ENCODE measurements around the gene CEBPZOS. TPM values are rescaled to one million over a fixed set of nuclear protein-coding genes. Genes with fewer than 3 reads are reported as not detected.
"Not testable (repeated sequence)": the region's sequence is repeated elsewhere in the genome, so short reads cannot be mapped to it uniquely, and the experiment has no call there.

CEBPZOS gene
- total and polyA plus RNA-seq, 2 donors, result 23.2 to 50.4 TPM

GRCh38 chr2:37201766-37202165 is 5.5 kb downstream of the CEBPZOS start:
- DNase-seq (ENCODE audit: low read depth in 6 of 9, low spot score in 9 of 9), result peak in 4 of 9 donors; percentile 2 to 36 (median 10)
- H3K4me1 ChIP-seq (ENCODE audit: control insufficient read depth in 2 of 2, insufficient read depth in 2 of 2, low read length in 2 of 2), result peaks cover 0 to 9% of the 10 kb centered on the region in 2 donors
- H3K36me3 ChIP-seq (ENCODE audit: control insufficient read depth in 2 of 2, insufficient read depth in 2 of 2, low read length in 1 of 2), result peaks cover 15 to 62% of the 10 kb centered on the region in 2 donors
- H3K4me3 ChIP-seq (ENCODE audit: low read length in 2 of 2), result no peak overlapping the region
- peaks cover 0 to 5% of the 10 kb centered on the region in 2 donors for H3K9me3 ChIP-seq (ENCODE audit: control insufficient read depth in 2 of 2, insufficient read depth in 1 of 2, low read length in 1 of 2)
- WGBS, result 34% methylated on average over 1 of the region's 1 CpG
- no peak overlapping the region for H3K27ac ChIP-seq (ENCODE audit: low read depth in 1 of 2, low read length in 1 of 2)
- H3K27me3 ChIP-seq (ENCODE audit: control insufficient read depth in 2 of 2, insufficient read depth in 1 of 2, low read length in 1 of 2), result no peaks in the 10 kb centered on the region

GRCh38 chr2:37203708-37204107 is 7.4 kb downstream of the CEBPZOS start:
- H3K36me3 ChIP-seq (ENCODE audit: control insufficient read depth in 2 of 2, insufficient read depth in 2 of 2, low read length in 1 of 2), result peaks cover 15 to 74% of the 10 kb centered on the region in 2 donors
- WGBS, result 97% methylated on average over 2 of the region's 2 CpGs
- H3K4me1 ChIP-seq (ENCODE audit: control insufficient read depth in 2 of 2, insufficient read depth in 2 of 2, low read length in 2 of 2), result no peaks in the 10 kb centered on the region
- no peak for DNase-seq (ENCODE audit: low read depth in 6 of 9, low spot score in 9 of 9)
- H3K27me3 ChIP-seq (ENCODE audit: control insufficient read depth in 2 of 2, insufficient read depth in 1 of 2, low read length in 1 of 2), result no peaks in the 10 kb centered on the region
- H3K9me3 ChIP-seq (ENCODE audit: control insufficient read depth in 2 of 2, insufficient read depth in 1 of 2, low read length in 1 of 2), result peaks cover 0 to 5% of the 10 kb centered on the region in 2 donors
- H3K4me3 ChIP-seq (ENCODE audit: low read length in 2 of 2), result no peak overlapping the region
- no peak overlapping the region for H3K27ac ChIP-seq (ENCODE audit: low read depth in 1 of 2, low read length in 1 of 2)

GRCh38 chr2:37205071-37205661 is 8.9 kb downstream of the CEBPZOS start:
- not testable (repeated sequence) for H3K4me1 ChIP-seq (ENCODE audit: control insufficient read depth in 2 of 2, insufficient read depth in 2 of 2, low read length in 2 of 2); DNase-seq (ENCODE audit: low read depth in 6 of 9, low spot score in 9 of 9); H3K27ac ChIP-seq (ENCODE audit: low read depth in 1 of 2, low read length in 1 of 2); H3K9me3 ChIP-seq (ENCODE audit: control insufficient read depth in 2 of 2, insufficient read depth in 1 of 2, low read length in 1 of 2); H3K27me3 ChIP-seq (ENCODE audit: control insufficient read depth in 2 of 2, insufficient read depth in 1 of 2, low read length in 1 of 2); H3K4me3 ChIP-seq (ENCODE audit: low read length in 2 of 2)
- WGBS, result 86% methylated on average over 8 of the region's 8 CpGs
- peaks cover 19 to 84% of the 10 kb centered on the region in 2 donors for H3K36me3 ChIP-seq (ENCODE audit: control insufficient read depth in 2 of 2, insufficient read depth in 2 of 2, low read length in 1 of 2)

- Histone ChIP-seq H3K9me3 (ENCODE audit: control insufficient read depth in 2 of 2, insufficient read depth in 1 of 2, low read length in 1 of 2) (peaks cover 0 to 5% of the 10 kb centered on the region in 2 donors), H3K4me1 (ENCODE audit: control insufficient read depth in 2 of 2, insufficient read depth in 2 of 2, low read length in 2 of 2) (no peaks in the 10 kb centered on the region), H3K27me3 (ENCODE audit: control insufficient read depth in 2 of 2, insufficient read depth in 1 of 2, low read length in 1 of 2) (no peaks in the 10 kb centered on the region), H3K36me3 (ENCODE audit: control insufficient read depth in 2 of 2, insufficient read depth in 2 of 2, low read length in 1 of 2) (peaks cover 23 to 84% of the 10 kb centered on the region in 2 donors), H3K4me3 (ENCODE audit: low read length in 2 of 2) (no peak overlapping the region), H3K27ac (ENCODE audit: low read depth in 1 of 2, low read length in 1 of 2) (no peak overlapping the region)
- DNase-seq (ENCODE audit: low read depth in 6 of 9, low spot score in 9 of 9), result no peak
- WGBS, result 98% methylated on average over 5 of the region's 5 CpGs
Measured at GRCh38 chr2:37205689-37206341, 9.5 kb downstream of the CEBPZOS start.

GRCh38 chr2:37206760-37207159 is 10.5 kb downstream of the CEBPZOS start:
- peaks cover 26 to 88% of the 10 kb centered on the region in 2 donors for H3K36me3 ChIP-seq (ENCODE audit: control insufficient read depth in 2 of 2, insufficient read depth in 2 of 2, low read length in 1 of 2)
- not testable (repeated sequence) for H3K4me3 ChIP-seq (ENCODE audit: low read length in 2 of 2); H3K4me1 ChIP-seq (ENCODE audit: control insufficient read depth in 2 of 2, insufficient read depth in 2 of 2, low read length in 2 of 2); H3K9me3 ChIP-seq (ENCODE audit: control insufficient read depth in 2 of 2, insufficient read depth in 1 of 2, low read length in 1 of 2); H3K27ac ChIP-seq (ENCODE audit: low read depth in 1 of 2, low read length in 1 of 2); DNase-seq (ENCODE audit: low read depth in 6 of 9, low spot score in 9 of 9); H3K27me3 ChIP-seq (ENCODE audit: control insufficient read depth in 2 of 2, insufficient read depth in 1 of 2, low read length in 1 of 2)
- 99% methylated on average over 2 of the region's 2 CpGs for WGBS

GRCh38 chr2:37211212-37211611 is 14.9 kb downstream of the CEBPZOS start:
- Histone ChIP-seq H3K4me3 (ENCODE audit: low read length in 2 of 2) (no peak overlapping the region), H3K36me3 (ENCODE audit: control insufficient read depth in 2 of 2, insufficient read depth in 2 of 2, low read length in 1 of 2) (peaks cover 16 to 81% of the 10 kb centered on the region in 2 donors), H3K27me3 (ENCODE audit: control insufficient read depth in 2 of 2, insufficient read depth in 1 of 2, low read length in 1 of 2) (no peaks in the 10 kb centered on the region), H3K4me1 (ENCODE audit: control insufficient read depth in 2 of 2, insufficient read depth in 2 of 2, low read length in 2 of 2) (no peaks in the 10 kb centered on the region), H3K9me3 (ENCODE audit: control insufficient read depth in 2 of 2, insufficient read depth in 1 of 2, low read length in 1 of 2) (peaks cover 0 to 4% of the 10 kb centered on the region in 2 donors), H3K27ac (ENCODE audit: low read depth in 1 of 2, low read length in 1 of 2) (no peak overlapping the region)
- no peak for DNase-seq (ENCODE audit: low read depth in 6 of 9, low spot score in 9 of 9)

GRCh38 chr2:37211939-37212338 is 15.6 kb downstream of the CEBPZOS start:
- Histone ChIP-seq H3K4me1 (ENCODE audit: control insufficient read depth in 2 of 2, insufficient read depth in 2 of 2, low read length in 2 of 2) (no peaks in the 10 kb centered on the region), H3K27me3 (ENCODE audit: control insufficient read depth in 2 of 2, insufficient read depth in 1 of 2, low read length in 1 of 2) (no peaks in the 10 kb centered on the region), H3K4me3 (ENCODE audit: low read length in 2 of 2) (no peak overlapping the region), H3K36me3 (ENCODE audit: control insufficient read depth in 2 of 2, insufficient read depth in 2 of 2, low read length in 1 of 2) (peaks cover 13 to 81% of the 10 kb centered on the region in 2 donors), H3K27ac (ENCODE audit: low read depth in 1 of 2, low read length in 1 of 2) (no peak overlapping the region), H3K9me3 (ENCODE audit: control insufficient read depth in 2 of 2, insufficient read depth in 1 of 2, low read length in 1 of 2) (no peaks in the 10 kb centered on the region)
- WGBS, result 94% methylated on average over 3 of the region's 3 CpGs
- no peak for DNase-seq (ENCODE audit: low read depth in 6 of 9, low spot score in 9 of 9)

GRCh38 chr2:37215250-37215649 is 19.0 kb downstream of the CEBPZOS start:
- WGBS, result 59% methylated on average over 1 of the region's 1 CpG
- no peak for DNase-seq (ENCODE audit: low read depth in 6 of 9, low spot score in 9 of 9)
- Histone ChIP-seq H3K36me3 (ENCODE audit: control insufficient read depth in 2 of 2, insufficient read depth in 2 of 2, low read length in 1 of 2) (peaks cover 17 to 70% of the 10 kb centered on the region in 2 donors), H3K4me1 (ENCODE audit: control insufficient read depth in 2 of 2, insufficient read depth in 2 of 2, low read length in 2 of 2) (no peaks in the 10 kb centered on the region), H3K9me3 (ENCODE audit: control insufficient read depth in 2 of 2, insufficient read depth in 1 of 2, low read length in 1 of 2) (no peaks in the 10 kb centered on the region), H3K4me3 (ENCODE audit: low read length in 2 of 2) (no peak overlapping the region), H3K27me3 (ENCODE audit: control insufficient read depth in 2 of 2, insufficient read depth in 1 of 2, low read length in 1 of 2) (no peaks in the 10 kb centered on the region), H3K27ac (ENCODE audit: low read depth in 1 of 2, low read length in 1 of 2) (no peak overlapping the region)

- no peak overlapping the region for H3K4me3 ChIP-seq (ENCODE audit: low read length in 2 of 2)
- no peaks in the 10 kb centered on the region for H3K4me1 ChIP-seq (ENCODE audit: control insufficient read depth in 2 of 2, insufficient read depth in 2 of 2, low read length in 2 of 2)
- no peaks in the 10 kb centered on the region for H3K9me3 ChIP-seq (ENCODE audit: control insufficient read depth in 2 of 2, insufficient read depth in 1 of 2, low read length in 1 of 2)
- H3K27ac ChIP-seq (ENCODE audit: low read depth in 1 of 2, low read length in 1 of 2), result no peak overlapping the region
- WGBS, result 96% methylated on average over 4 of the region's 4 CpGs
- peaks cover 22 to 74% of the 10 kb centered on the region in 2 donors for H3K36me3 ChIP-seq (ENCODE audit: control insufficient read depth in 2 of 2, insufficient read depth in 2 of 2, low read length in 1 of 2)
- no peak for DNase-seq (ENCODE audit: low read depth in 6 of 9, low spot score in 9 of 9)
- H3K27me3 ChIP-seq (ENCODE audit: control insufficient read depth in 2 of 2, insufficient read depth in 1 of 2, low read length in 1 of 2), result no peaks in the 10 kb centered on the region
Measured at GRCh38 chr2:37219046-37219445, 22.8 kb downstream of the CEBPZOS start.

Measured in thymus (tissue), 11 donors.